ENCODE results near the gene IPO8.

IPO8 gene

GRCh38 chr12:30695199-30696102 lies at the start of gene IPO8:
Gene IPO8, minus strand, starts transcription at chr12:30695869. Its CDS starts 222 bp downstream, at chr12:30695647.
- ATAC-seq = peak; percentile 82
- TF ChIP-seq BACH2 (CRISPR knock-in tag; IDR thresholded peaks at IDR 0.05; ENCODE audit: borderline replicate concordance) (no peak), CSDC2 (CRISPR knock-in tag; IDR thresholded peaks at IDR 0.05) (no peak), RARB (CRISPR knock-in tag; IDR thresholded peaks at IDR 0.05) (no peak), PATZ1 (CRISPR knock-in tag; IDR thresholded peaks at IDR 0.05; ENCODE audit: borderline replicate concordance) (peak; percentile 86; the same call in 1 of the 2 replicates), TOX (CRISPR knock-in tag; IDR thresholded peaks at IDR 0.05; ENCODE audit: borderline replicate concordance) (no peak), ISL1 (CRISPR knock-in tag; IDR thresholded peaks at IDR 0.05) (no peak), OSR1 (CRISPR knock-in tag; IDR thresholded peaks at IDR 0.05) (no peak), ZFP3 (CRISPR knock-in tag; IDR thresholded peaks at IDR 0.05) (no peak), ZFP30 (CRISPR knock-in tag; IDR thresholded peaks at IDR 0.05) (no peak), TSHZ2 (CRISPR knock-in tag; IDR thresholded peaks at IDR 0.05) (peak; percentile 84)

- ATAC-seq = no peak
- TF ChIP-seq SNAI2 (CRISPR knock-in tag; IDR thresholded peaks at IDR 0.05) (no peak), ZFP3 (CRISPR knock-in tag; IDR thresholded peaks at IDR 0.05) (no peak), PPARA (CRISPR knock-in tag; IDR thresholded peaks at IDR 0.05; ENCODE audit: borderline replicate concordance) (no peak)
Measured at GRCh38 chr12:30744321-30744720, 48.7 kb upstream of the IPO8 start.

GRCh38 chr12:30740274-30740673 lies 44.6 kb upstream of the IPO8 start:
- no peak for ATAC-seq
- no peak for TF ChIP-seq ZFP30 (CRISPR knock-in tag; IDR thresholded peaks at IDR 0.05)
- no peak for TF ChIP-seq ZNF565 (CRISPR knock-in tag; conservative IDR thresholded peaks at IDR 0.05; ENCODE audit: low read depth)
- TF ChIP-seq BACH2 (CRISPR knock-in tag; IDR thresholded peaks at IDR 0.05; ENCODE audit: borderline replicate concordance) = no peak
- TF ChIP-seq ZFP3 (CRISPR knock-in tag; IDR thresholded peaks at IDR 0.05) = no peak
- no peak for TF ChIP-seq PPARA (CRISPR knock-in tag; IDR thresholded peaks at IDR 0.05; ENCODE audit: borderline replicate concordance)
- no peak for TF ChIP-seq SNAI2 (CRISPR knock-in tag; IDR thresholded peaks at IDR 0.05)
- no peak for TF ChIP-seq ESRRG (CRISPR knock-in tag; IDR thresholded peaks at IDR 0.05)
- TF ChIP-seq ZNF8 (CRISPR knock-in tag; IDR thresholded peaks at IDR 0.05) = no peak
- TF ChIP-seq CSRNP3 (CRISPR knock-in tag; IDR thresholded peaks at IDR 0.05) = no peak
- no peak for TF ChIP-seq CSDC2 (CRISPR knock-in tag; IDR thresholded peaks at IDR 0.05)
- no peak for TF ChIP-seq ARNTL (CRISPR knock-in tag; IDR thresholded peaks at IDR 0.05; ENCODE audit: borderline replicate concordance, low read depth)
- TF ChIP-seq TOX (CRISPR knock-in tag; IDR thresholded peaks at IDR 0.05; ENCODE audit: borderline replicate concordance) = no peak
- TF ChIP-seq ISL1 (CRISPR knock-in tag; IDR thresholded peaks at IDR 0.05) = no peak
- no peak for TF ChIP-seq PATZ1 (CRISPR knock-in tag; IDR thresholded peaks at IDR 0.05; ENCODE audit: borderline replicate concordance)
- TF ChIP-seq OSR1 (CRISPR knock-in tag; IDR thresholded peaks at IDR 0.05) = no peak

- ATAC-seq = no peak
- no peak for TF ChIP-seq ZNF565 (CRISPR knock-in tag; conservative IDR thresholded peaks at IDR 0.05; ENCODE audit: low read depth)
- TF ChIP-seq ZNF8 (CRISPR knock-in tag; IDR thresholded peaks at IDR 0.05) = peak; percentile 61
- TF ChIP-seq PPARA (CRISPR knock-in tag; IDR thresholded peaks at IDR 0.05; ENCODE audit: borderline replicate concordance) = no peak
- TF ChIP-seq SNAI2 (CRISPR knock-in tag; IDR thresholded peaks at IDR 0.05) = no peak
- no peak for TF ChIP-seq PATZ1 (CRISPR knock-in tag; IDR thresholded peaks at IDR 0.05; ENCODE audit: borderline replicate concordance)
- no peak for TF ChIP-seq ARNTL (CRISPR knock-in tag; IDR thresholded peaks at IDR 0.05; ENCODE audit: borderline replicate concordance, low read depth)
- no peak for TF ChIP-seq OSR1 (CRISPR knock-in tag; IDR thresholded peaks at IDR 0.05)
Measured at GRCh38 chr12:30739020-30739419, 43.4 kb upstream of the IPO8 start.
